HG03175 (cell line): ENCODE measurements around the gene ACP1.

Source experiments
- ATAC-seq: cut with Tn5 transposase; IDR thresholded peaks from one replicate; pipeline ENCODE4 v1.9.1; 2021; ENCODE audit warnings: mild to moderate bottlenecking, moderate library complexity; ENCODE audit not compliant: unreplicated experiment

Gene ACP1

DNA sequence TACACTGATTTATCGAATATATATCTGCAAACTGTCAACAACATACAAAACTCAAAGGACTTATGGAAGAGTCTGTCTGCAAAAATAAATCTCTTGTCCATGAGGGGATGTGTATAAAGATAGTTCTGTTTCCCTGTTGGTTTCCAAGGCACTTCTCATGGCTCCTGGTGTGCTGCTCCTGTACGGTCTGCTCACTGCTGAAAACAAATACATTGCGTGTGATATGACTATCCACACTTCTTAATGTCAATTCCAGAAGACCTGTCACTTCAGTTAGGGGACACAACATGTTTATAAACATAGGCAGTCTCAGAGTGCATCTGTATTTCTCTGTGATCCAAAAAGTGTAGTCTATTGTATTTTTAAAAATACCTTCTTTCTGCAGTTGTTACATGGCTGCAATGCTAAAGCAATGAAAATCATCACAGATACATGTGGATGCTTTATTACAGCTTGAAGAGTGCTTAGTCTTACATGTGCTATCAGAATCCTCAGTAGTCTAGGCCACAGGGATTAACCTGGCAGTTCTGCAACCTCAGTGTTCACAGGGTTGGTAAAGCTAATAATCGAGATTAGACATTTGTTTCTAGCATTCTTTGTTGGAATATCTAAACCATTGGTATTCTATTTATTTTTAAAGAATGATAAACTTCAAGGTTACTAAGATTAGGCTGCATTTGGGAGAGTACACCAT is 15.4 kb downstream of the ACP1 start:
- no peak for ATAC-seq

DNA sequence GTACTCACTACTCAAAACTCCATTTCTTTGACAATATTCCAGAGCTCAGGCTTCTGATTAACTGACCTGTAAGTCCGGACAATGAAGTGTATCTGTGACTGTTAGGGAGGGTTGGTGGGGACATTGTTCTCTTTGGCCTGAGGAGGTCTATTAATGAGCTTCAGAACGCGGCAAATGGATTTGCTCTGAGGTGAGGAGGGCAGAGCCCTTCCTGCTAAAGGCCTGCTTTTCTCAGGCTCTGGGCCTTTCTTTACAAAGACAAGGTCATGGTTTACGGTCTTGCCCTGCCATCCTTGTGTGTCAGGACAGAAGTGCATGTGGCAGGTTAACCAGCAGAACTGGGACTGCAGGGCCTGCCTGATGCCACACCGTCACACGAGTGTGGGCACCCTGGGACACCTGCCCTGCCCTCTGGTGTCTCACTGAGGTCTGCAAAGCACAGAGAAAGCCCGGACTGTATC is 15.9 kb downstream of the ACP1 start:
- no peak for ATAC-seq

DNA sequence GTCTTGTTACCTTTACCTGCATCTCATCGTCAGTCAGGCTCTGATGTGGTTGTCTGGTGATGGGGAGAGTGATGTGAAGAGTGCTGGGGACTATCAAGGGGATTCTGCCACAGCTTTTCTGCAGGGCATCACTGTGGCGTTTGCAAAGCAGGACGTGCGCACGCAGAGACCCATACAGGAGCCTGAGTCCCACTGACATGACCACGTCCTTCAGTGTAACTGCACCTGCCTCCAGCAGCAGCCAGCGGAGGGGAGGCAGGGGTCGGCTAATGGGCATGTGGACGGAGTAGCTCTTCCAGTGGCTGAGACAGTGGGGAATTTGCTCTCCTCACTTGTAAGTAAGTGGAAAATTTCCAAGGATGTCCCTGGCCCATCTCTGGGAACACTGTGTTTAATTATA is 16.6 kb downstream of the ACP1 start:
- no peak for ATAC-seq

DNA sequence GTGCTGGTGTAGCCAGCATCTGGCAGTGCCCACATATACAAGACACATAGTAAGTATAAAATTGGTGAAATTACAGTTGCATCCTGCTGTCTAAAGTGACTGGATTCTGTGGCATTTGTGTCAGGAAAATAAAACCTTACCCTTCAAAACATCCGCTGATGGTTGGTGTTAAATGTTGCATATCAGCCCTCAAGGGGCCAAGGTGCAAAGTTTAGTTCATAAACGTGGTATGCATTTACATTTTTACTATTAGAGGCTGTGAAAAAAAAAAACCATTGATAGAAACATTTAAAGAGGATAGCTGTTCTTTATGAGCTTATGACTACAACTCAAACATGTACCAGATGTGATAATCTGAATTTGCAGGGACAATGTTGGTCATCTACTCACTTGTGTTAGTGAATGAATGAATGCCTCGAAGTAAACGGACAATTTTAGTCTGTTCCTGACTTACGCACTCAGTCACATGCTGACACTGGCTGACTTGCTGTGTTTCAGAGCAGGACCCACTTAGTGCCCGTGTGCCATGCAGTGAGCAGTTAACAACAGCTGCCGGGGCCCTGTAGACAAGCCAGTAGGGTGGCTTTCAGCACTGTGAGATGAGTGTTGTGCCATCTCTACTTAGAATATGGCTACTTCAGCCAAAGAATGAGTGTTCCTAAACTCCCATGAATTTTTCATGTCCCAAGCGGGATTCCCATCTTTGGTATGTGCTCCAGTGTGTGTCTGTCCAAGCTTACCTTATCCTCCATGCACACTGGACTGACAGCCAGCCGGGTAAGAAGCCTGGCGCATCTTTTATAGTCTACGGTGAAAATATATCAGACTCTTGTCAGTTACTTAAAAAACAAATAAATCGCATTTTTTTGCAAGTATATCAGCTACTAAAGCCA is 17.9 kb downstream of the ACP1 start:
- no peak for ATAC-seq

DNA sequence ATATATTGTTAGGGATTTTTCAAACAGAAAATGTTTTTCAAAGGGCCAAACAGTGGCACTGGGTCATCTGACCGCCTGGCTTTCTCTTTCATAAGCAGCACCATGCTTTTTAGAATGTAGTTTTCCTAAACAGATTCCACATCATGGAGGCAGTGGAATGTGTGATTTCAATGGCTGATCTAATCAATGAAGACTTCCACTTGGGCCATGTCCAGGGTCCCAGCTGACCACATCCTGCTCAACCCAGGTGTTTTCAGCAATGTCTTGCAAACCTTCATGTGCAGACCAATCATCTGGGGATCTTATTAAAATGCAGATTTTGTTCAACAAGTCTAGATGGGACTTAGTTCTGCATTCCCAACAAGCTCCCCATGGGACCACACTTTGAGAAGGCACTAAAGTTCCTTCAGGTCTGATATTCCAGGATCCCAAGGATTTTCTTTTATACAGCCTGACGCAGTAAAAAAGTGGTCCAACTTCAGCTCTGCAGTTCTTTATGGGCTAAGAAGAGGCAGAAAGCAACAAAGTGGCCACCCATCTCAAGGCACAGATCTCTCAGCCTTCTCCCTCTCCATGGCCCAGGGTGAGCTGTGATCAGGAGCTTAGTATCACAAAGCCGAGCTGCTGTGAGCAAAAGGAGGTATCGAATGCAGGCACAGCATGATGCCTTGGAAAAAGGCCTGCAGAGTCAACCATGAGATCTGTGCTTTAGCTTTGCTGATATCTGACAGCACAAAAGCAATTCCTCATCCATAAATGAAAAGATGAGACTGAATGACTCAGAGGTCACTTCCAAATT is 19.4 kb downstream of the ACP1 start:
- ATAC-seq: no peak

DNA sequence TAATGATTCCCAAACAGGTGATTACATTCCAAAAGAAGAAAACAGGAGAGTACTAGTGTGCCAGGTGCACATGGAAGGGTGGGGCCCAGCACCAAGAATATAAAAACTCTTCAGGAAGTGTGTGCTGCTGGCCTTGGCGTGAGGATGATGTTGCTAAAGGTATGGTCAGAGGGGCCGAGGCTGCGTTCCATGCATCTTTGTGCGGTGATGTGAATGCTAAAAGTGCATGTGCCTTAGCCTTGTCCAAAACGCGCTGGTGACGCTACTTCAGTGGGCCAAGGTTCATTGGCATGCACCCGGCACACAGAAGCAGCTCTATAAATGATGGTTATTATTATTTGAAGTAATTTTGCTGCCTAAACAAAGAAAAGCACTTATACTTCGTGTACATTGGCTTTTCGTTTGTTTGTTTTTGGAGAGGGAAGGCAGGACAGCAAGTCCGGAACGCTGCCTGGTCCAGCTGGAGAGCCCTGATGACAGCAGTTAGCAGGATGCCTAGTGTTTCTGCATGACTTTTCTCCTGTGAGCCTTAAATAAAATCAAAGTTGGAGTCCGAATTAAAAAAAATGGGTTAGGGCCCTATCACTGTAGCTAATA is 20.2 kb downstream of the ACP1 start:
- ATAC-seq: no peak

DNA sequence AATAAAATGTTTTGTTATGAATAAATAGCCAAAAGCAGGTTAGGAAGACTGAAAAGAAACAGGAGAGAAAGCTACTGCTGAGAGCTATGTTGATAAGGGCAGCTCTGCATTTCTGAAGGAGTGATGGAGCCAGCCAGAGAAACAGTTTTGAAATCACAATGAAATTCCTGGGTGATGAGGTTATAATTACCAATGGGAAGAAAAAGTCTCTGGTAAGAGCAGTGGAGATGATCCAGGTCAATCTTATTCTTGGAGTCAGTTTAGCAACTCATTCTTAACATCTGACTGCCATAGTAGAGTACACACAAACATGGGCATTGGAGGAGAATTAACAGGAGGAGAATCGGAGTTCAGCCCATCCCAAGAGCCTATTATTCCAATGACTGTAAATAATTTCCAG is 20.8 kb downstream of the ACP1 start:
- ATAC-seq: no peak

DNA sequence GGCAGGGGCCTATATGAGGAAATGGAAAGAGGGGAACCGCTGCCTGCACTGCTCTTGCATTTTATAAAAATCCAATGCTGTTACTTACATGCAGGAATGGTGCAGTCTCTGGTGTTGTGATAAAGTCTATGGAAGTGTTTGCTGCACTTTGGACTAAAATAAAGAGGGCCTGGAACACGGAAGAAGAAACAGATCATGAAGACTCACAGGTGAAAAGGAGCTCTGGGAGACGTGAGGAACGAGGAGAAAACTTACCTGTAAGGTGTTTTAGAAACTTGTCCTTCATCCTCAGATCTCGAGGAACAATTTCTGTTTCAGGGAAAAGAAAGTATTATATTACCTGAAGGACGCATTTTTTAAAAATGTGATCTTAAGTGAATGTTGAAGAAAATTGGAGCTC is 21.3 kb downstream of the ACP1 start:
- ATAC-seq: no peak

DNA sequence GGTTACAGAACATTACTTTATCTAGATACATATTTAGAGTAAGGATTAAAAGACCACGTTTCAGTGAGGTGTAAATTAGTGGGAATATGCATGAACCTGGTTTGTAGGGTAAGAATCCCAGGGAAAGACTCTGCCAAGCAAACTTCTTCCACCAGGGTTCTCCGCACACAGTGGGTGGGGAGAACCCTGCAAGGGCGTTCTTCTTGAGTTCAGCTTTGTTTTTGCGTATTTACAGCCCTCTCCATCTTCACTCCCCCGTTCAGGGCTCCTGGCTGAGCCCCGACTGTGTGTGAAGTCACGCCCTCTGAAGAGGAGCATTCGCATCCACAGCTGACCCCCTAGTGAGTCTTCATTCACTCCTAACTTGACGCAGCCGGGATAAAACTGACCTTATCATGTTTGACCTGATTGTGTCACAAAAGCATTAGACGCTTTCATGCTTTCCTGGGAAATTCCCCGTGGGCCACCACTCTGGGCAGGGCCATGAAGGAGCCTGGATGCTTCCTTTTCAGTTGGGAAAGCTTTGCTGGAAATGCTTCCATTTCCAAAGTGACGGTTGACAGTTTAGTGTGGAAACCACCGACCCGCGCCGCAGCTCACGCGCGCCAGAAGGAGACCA is 22.1 kb downstream of the ACP1 start:
- no peak for ATAC-seq

DNA sequence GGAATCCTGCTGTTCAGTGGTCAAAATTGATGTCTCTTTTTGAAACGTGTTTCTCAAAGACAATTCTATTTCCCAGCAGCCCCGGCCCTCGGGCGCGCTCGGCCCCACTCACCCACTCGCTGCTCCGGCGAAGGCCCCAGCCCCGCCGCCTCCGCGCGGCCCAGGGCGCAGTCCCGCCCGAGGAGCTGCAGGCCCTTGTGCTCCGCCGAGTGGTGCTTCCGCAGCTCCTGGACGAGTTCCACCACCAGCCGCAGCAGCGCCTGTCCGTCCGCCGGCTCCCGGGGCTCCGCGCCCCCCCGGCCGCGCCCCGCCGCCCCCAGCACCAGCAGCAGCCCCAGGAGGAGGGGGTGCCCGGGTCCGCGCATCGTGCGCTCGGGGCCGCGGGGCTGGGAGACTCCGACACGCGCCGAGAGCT is 22.7 kb downstream of the ACP1 start:
- ATAC-seq: peak; percentile 46

DNA sequence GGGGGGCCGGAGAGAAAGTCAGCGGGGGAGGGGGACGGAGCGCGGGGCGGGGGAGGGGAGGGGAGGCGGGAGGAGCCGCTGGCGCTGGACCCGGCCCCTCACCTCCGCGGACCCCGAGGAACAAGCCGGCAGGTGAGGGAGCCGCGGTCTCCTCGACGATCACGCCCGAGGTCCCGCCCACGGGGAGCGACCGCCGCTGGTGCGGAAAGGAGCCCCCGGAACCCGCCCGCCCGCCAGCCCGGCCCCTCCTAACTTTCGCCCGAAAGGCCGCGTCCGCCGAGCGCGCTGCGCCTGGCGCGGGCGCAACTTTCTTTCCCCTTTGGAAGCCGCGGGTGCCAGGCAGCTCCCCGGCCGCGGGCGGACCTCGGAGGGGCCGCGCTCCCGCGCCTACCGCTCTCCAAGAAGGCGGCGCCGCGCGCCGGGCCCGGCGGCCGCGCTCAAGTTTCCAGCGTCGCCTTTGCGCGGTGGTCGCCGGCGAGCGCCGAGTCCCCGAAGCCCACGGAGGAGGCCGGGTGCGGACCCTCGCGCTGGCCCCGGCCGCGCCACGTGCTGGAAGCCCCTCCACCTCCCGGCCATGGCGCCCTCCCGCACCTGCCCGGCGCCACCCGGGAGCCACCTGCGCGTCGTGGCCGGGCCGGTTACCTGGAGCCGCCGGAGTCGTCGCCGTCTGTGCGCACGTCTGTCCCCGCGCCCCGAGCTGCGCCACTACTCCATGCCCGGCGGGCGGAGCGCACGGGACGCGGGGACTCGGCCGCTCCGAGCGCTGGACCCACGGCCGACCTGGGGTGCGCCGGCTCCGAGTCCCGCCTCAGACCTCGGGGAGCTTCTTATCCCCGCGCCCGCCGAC is 23.4 kb downstream of the ACP1 start, which contains the start of gene ALKAL2:
Gene ALKAL2 (minus strand): TSS at position 181 of the 847 bp plus-strand sequence. CDS start 256 bp downstream, outside the sequence.
- peak; percentile 18 for ATAC-seq

DNA sequence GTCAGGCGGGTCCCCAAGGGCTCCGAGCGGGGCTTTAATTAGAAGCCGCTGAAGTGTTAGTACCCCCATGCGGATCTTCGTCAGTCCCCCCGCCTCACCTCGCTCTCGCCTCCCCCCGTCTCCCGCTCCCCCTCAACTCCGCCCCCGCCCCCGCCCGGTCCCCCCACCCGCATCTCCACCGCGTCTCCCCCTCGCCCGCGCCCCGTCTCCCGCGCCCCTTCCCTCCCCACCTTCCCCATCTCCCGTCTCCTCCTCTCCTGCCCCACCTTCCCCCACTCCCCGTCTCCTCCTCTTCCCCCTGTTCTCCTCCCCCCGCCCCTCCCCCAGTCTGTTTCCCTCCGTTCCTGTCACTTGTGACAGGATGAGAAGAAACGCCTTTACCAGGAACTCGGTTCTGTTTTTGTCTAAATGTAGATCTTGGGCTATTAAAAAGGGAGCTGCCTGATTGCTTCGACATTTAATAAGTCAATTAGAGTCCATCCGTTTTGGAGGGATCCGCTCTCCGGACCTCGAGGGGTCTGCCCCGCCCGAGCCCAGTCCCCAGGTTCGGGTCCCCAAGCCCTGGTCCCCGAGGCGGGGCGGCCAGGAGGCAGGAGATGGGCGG is 24.1 kb downstream of the ACP1 start:
- no peak for ATAC-seq

DNA sequence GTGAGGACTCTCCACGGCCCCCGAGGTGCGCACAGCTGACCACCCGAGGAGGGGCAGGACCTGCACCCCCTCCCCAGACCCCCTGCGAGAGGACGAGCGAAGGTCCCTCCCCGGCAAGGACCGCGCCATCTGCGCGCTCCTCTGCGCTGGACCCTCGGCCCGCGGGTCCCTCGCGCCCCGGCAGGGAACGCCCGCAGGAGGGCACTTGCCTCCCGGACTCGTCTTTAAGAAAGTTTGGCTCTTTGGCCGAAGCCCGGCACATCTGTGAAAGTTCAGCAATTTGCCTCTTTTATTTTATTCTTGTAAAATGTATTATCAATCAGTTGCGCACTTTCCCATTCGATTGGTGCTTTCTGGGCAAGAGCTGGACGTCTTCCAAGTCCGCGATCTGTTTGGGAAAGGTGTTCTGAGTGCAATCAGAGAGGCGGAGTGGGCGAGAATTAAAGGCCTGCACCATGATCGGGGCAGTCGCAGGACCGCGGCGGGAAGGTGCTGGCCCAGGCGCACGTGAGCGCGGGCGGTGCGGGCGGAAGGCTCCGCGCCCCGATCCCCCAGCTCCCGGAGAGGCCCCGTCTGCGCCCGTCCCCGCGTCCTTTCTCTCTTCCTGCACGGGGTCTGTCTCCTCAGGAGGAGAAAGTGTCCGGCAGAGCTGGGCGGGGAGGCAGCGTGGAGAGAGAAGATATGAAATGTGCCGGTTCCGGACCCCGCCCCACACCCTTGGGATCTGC is 24.8 kb downstream of the ACP1 start:
- no peak for ATAC-seq

DNA sequence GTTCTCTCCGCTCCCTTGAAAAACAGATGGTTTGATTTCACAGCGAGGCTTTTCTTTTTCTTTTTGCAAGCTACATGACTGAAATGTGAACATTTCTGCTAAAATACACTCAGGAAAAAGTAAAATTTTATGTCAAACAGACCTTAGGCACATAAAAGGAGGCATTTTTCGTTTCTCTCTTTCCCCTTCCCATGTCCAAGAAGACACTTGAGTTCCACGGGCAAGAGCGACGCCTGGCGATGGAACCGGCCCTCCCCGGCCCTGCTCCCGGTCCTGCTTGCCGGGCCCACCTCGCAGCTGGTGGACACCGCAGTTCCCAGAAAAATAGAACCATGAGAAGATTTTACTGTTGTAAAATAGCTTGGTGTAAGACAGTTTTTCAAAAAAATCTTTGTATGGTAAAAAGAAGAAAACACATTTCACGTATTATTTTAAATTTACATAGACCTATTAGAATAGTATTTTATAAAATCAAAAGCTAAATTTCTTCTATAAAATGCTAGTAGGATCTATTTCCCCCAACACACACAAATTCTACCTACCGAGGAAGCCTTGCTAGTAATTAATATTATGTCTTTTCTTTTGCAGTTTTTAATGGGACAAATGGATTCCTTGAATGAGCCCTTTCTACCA is 25.5 kb downstream of the ACP1 start:
- no peak for ATAC-seq

DNA sequence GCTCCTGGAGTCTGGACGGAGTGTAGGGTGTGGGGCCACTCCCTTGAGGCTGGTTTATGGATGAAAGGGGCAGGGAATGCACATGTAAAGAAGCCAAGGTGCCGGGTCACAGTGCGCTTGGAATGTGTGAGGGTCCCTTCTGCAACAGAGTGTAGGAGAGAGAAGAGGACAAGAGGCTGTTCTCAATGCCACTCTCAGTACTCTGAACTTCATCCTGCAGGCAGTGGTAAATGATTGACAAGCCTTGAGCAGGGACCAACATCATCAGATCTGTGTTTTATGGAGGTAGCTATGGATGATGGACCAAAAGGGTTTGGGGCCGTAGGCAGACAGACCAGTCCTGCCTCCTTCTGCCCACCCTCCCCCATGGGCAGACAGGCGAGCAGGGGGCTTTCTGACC is 30.3 kb downstream of the ACP1 start:
- no peak for ATAC-seq

DNA sequence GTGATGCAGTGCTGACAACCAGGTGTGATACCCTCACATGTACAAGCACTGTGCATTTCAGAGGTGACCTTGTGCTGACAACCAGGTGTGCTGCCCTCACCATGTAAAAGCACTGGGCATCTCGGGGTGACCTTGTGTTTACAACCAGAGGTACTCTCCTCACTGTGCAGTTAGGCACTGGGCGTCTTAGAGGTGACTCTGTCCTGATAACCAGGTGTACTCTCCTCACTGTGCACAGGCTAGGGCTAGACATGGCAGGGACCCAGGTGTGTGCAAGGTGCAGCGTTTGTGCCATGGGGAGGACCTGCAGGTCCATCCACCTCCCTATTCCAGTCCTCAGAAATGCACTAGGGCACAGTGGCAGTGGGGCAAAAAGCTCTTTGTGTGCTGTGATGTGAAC is 31.6 kb downstream of the ACP1 start:
- no peak for ATAC-seq

DNA sequence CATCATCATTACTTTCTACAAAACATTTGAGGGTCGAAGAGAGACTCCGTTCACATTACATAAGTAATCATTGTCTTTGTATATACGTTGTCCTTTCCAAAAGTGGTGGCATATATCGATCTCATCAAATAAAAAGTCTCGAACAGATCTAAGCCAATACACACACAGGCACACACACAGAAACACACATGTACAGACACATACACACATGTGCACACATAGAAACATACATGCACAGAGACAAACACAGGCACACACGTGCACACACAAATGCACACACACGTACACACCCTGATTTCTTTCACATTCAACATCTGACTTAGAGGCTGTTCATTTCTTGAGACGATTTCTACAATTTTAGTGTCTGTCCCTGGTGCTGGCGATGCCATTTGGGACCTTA is 40.6 kb downstream of the ACP1 start:
- no peak for ATAC-seq
